HG02642 (cell line): Measurements from ENCODE around the gene PGAM2.

Experiments used
- ATAC-seq: cut with Tn5 transposase; IDR thresholded peaks from one replicate; pipeline ENCODE4 v1.9.1; 2021; ENCODE audit warnings: mild to moderate bottlenecking; ENCODE audit not compliant: unreplicated experiment, poor library complexity

The PGAM2 gene

DNA sequence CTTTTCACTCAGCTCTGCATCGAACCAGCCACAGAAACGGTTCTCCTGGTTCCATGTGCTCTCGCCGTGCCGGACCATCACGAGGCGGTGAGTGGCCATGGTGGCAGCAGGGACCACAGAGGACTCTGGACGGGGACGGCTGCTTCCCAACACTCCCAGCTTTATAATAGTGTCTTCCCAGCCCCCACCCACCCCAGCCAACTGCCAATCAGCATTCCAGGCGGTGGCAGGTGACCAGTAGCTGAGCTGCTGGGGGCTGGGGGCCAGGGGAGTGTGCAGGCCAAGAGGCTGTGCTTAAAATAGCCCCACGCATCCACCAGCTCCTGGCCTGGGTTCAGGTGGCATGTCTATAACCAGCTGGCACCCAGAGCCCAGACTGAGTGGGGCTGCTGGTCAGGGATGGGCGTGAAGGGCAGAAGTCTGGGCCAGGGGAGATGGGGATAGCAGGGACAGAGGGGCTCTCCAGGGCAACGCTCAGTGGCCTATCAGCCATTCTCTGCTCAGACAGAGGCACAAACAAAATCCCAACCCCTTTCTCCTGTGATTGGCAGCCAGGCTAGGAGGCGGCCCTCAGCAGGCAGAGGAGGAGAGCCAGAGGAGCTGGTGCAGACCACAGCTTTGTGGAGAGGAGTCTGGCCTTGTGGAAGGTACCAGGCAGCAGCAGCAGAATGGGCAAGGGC is at the start of gene PGAM2:
PGAM2 (minus strand) TSS at position 137 of the 680 bp plus-strand sequence; CDS start at position 99, 38 bp downstream.
- no peak for ATAC-seq

DNA sequence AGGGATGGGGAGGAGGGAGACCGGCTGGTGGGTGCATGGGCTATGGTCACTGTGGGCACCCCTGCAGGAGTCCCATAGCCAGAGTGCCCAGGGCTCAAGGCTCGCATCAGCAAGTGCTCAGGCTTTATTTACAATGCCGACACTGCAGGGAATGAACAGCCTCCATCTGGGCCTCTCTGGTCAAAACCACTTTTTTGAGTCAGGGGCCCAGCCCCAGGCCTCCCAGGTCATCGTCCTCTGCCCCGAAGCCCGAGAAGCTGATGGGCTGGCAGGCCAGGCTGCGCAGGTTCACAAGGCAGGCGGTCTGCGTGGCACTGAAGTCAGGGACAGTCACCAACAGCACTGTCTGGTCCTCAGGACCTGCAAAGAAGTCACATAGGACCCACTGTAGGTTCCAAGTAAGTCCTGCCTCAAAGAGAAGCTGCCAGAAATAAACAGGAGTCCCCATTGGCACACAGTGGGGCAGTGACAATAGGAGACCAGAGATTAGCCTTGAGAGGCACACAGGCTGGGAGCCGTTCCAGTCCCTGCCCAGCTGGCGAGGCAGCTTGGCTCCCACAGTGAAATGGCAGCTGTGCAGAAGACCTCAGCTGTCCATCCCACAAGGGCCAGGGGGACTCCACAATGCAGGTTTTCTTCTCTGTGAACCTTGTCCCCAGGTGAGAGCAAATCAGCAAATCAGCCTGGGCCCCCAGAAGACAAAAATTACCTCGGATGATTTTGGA is 49.4 kb upstream of the PGAM2 start:
- no peak for ATAC-seq

DNA sequence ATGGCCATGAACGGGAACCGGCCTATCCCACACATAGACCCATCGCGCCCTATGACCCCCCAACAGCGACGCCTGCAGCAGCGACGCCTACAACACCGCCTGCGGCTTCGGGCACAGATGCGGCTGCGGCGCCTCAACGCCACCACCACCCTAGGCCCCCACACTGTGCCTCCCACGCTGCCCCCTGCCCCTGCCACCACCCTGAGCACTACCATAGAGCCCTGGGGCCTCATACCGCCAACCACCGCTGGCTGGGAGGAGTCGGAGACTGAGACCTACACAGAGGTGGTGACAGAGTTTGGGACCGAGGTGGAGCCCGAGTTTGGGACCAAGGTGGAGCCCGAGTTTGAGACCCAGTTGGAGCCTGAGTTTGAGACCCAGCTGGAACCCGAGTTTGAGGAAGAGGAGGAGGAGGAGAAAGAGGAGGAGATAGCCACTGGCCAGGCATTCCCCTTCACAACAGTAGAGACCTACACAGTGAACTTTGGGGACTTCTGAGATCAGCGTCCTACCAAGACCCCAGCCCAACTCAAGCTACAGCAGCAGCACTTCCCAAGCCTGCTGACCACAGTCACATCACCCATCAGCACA is 48.5 kb upstream of the PGAM2 start:
- no peak for ATAC-seq

DNA sequence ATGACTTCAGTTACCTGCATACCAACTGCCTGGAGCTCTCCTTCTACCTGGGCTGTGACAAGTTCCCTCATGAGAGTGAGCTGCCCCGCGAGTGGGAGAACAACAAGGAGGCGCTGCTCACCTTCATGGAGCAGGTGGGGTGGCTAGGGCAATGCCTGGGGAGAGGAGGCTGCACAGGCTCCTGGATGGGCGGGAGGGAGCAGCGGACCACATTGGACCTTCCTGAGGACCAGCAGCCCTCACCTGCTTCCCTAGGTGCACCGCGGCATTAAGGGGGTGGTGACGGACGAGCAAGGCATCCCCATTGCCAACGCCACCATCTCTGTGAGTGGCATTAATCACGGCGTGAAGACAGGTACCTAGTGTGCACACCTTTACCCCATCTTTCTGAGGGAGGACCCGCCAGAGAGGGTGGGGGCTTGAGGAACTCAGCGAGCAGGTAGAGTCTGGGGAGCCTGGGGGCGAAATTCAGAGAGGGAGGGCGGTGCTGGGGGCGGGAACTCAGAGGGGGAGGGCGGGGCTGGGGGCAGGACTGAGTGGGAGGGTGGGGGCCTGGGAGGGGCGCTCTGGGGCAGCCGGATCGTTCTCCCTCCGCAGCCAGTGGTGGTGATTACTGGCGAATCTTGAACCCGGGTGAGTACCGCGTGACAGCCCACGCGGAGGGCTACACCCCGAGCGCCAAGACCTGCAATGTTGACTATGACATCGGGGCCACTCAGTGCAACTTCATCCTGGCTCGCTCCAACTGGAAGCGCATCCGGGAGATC is 47.8 kb upstream of the PGAM2 start:
- ATAC-seq: no peak

DNA sequence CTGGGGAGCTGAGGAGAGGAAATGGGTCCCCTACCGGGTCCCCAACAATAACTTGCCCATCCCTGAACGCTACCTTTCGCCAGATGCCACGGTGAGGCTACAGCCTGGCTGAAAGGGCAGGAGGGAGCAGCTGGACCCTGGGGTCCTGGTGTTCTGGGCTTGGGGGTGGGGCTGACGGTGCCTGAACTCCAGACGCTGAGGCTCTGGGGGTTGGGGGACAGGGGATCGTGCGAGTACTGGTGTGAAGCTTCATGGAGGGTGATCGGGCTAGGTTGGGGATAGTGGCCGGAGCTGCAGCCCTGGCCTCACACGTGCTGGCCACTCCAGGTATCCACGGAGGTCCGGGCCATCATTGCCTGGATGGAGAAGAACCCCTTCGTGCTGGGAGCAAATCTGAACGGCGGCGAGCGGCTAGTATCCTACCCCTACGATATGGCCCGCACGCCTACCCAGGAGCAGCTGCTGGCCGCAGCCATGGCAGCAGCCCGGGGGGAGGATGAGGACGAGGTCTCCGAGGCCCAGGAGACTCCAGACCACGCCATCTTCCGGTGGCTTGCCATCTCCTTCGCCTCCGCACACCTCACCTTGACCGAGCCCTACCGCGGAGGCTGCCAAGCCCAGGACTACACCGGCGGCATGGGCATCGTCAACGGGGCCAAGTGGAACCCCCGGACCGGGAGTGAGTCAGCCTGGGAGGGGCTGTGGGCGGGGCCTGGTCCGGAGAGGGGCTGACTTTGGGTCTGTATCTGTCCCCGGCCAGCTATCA is 47.0 kb upstream of the PGAM2 start:
- no peak for ATAC-seq

DNA sequence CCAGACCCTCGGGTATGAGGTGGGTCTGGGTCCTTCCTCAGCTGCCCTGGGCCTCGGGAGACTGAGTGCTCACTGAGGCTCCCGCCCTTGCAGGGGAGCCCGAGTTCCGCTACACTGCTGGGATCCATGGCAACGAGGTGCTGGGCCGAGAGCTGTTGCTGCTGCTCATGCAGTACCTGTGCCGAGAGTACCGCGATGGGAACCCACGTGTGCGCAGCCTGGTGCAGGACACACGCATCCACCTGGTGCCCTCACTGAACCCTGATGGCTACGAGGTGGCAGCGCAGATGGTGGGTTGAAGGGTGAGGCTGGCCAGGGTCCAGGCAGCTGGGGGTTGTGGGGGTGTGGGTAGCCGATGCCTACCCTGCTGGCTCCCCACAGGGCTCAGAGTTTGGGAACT is 46.4 kb upstream of the PGAM2 start:
- no peak for ATAC-seq

DNA sequence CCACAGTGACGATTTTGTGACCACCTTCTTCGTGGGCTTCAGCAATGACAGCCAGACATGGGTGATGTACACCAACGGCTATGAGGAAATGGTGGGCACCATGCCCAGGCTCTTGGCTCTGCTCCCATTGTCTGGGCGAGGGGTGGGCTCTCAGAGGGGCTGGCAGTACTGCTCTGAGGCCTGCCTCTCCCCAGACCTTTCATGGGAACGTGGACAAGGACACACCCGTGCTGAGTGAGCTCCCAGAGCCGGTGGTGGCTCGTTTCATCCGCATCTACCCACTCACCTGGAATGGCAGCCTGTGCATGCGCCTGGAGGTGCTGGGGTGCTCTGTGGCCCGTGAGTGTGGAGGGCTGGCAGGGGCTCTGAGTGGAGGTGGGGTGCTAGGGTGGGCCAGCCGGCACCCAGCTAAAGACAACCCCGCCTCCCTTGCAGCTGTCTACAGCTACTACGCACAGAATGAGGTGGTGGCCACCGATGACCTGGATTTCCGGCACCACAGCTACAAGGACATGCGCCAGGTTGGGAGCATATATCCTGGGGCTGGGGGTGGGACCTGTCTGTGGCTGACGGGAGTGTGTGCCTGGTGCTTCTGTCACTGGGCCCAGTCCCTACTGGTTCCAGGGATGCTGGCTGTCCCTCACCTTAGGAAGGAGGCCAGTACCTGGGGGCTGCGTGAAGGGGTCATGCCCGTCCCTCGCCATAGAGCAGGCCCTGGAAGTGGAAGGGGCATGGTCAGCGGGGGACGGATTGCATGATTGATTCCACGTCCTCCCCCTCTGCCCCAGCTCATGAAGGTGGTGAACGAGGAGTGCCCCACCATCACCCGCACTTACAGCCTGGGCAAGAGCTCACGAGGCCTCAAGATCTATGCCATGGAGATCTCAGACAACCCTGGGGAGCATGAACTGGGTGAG is 45.6 kb upstream of the PGAM2 start:
- no peak for ATAC-seq

DNA sequence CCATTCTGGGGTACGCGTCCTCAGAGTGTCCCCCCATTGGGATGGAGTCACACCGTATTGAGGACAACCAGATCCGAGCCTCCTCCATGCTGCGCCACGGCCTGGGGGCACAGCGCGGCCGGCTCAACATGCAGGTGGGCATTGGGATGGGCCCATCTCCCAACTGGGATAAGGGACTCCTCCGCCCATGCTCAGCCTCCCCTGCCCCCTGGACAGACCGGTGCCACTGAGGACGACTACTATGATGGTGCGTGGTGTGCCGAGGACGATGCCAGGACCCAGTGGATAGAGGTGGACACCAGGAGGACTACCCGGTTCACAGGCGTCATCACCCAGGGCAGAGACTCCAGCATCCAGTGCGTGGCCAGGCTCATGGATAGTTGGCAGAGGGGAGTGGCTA is 44.6 kb upstream of the PGAM2 start:
- ATAC-seq: no peak

DNA sequence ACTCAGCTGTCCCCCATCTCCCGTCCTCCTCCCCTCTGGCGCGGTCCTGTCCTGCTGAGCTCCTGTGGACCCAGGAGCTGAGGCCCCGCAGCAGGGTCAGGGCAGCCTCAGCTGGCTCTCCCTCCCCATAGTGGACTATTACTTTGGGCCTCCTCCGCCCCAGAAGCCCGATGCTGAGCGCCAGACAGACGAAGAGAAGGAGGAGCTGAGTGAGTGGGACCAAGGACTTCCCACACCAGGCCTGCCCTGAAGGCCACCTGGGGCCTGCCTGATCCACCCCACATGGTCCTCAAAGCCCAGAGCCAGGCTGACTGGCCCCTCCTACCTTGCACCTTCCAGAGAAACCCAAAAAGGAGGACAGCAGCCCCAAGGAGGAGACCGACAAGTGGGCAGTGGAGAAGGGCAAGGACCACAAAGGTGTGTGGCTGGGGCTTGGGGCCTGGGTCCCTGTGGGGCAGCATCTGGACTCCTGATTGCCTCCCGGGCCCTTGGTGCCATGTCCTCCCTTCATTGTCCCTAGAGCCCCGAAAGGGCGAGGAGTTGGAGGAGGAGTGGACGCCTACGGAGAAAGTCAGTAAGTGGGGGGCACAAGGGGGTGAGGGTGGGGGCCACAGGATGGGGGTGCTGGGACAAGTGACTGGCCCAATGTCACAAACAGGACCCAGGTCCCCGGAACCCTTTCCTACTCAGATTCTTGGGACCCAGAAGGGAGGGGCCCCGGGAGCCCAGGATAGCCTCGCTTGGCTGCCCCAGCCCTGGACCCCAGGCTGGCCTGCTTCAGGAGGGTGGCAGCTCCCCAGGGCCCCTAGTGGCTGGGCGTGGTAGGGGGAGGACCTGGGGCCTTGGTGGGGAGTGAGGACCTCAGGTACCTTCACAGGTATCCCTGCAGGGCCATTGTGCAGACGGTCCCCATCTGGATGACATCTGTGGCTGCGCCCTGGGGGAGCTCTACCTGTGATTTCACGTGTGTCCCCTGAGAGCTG is 43.7 kb upstream of the PGAM2 start:
- ATAC-seq: no peak

DNA sequence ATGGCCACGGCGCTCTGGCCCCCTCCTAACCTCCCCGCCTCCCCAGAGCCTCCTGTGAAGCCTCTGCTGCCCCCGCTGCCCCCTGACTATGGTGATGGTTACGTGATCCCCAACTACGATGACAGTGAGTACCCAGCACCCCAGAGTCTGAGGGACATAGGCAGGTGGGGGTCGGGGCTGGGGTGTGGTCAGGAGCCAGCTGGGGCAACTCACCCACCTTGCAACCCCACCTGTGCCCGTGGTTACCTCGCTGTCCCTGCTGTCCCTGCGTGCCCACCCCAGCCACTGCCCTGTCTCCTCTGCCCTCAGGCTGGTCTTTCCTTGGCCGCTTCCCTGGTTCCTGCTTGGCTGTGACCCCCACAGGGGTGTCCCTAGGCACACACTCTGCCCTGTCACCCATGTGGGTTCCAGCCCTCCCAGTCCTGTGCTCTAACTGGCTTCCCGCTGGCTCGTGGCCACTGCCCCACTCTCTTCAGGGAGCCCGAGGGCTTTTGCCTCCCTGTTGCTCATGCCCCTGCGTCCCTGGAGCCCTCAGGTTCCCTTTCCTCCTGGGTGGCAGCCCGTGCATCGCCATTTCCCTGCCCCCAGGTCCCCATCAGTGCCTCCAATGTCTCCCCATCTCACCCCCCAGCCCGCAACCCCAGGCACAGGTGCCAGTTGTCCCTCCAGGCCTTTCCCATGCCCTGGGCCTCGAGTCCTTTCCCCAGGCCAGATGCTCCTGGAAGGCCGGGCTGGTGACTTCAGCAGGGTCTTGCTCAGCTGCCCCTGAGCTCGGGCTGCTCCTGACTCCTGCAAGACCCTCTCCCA is 42.8 kb upstream of the PGAM2 start:
- ATAC-seq: no peak

DNA sequence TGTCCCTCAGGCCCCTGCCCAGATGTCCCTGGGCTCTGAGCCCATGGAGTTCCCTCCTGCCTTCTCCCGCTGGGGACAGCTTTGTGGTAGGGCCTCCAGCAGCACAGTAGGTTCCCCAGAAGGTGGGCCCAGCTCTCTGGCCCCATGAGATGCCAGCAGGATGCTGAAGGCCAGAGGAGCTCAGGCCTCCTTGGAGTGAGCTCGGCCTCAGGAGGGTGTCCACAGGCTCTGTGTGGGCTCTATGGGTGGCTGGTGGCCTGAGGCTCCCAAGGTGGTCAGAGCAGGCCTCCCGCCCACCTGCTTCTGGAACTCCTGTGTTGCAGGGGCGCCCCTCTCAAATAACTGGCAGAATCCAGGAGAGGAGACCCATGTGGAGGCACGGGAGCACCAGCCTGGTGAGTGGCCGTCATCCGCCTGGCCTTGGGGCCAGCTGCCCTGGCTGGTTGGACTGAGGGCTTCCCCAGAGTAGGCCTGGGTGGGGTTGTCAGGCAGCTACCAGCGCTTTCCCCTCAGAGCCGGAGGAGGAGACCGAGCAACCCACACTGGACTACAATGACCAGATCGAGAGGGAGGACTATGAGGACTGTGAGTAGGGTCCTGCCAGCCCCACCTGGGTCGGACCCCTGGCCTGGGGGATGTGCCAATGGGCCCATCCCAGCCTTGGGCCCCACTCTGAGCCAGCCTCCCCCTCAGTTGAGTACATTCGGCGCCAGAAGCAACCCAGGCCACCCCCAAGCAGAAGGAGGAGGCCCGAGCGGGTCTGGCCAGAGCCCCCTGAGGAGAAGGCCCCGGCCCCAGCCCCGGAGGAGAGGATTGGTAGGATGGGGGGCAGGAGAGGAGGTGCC is 42.0 kb upstream of the PGAM2 start:
- no peak for ATAC-seq

DNA sequence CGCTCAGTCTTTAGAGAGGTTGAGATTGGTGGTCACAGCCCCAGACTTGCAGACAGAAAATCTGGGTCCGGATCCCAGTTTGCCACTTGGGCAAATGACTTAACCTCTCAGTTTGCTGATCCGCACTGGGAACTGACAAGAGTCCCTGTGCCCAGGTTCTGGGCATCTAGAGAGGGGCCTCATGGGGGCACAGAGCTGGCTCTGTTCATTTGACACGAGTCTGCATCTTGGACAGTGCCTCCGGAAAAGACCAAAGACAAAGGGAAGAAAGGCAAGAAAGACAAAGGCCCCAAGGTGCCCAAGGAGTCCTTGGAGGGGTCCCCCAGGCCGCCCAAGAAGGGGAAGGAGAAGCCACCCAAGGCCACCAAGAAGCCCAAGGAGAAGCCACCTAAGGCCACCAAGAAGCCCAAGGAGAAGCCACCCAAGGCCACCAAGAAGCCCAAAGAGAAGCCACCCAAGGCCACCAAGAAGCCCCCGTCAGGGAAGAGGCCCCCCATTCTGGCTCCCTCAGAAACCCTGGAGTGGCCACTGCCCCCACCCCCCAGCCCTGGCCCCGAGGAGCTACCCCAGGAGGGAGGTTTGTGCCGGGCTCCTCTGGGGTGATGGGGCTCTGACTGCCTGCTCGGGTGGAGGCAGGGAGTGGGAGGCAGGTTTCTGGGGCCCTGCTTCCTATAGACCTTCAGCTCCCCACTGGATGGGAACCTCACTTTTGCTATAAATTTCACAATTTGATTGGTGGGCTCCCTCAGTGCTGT is 41.1 kb upstream of the PGAM2 start:
- ATAC-seq: no peak

DNA sequence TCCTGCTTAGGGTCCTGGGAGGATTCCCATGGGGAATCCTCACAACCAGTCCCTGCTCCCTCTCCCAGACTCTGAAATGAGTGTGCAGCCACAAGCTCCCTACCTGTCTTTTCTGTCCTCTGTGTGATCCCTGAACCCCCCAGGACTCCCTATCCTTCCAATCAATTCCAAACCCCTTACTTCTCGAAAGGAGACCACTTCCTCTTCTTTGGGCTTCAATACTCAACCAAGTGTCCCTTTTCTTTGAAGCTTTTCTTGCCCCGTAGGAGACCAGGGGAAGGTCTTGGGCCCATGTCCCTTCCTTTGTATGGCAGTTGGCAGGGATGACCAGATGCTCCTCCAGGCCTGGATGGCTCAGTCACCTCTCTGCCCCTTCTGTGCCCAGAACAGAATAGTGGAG is 40.5 kb upstream of the PGAM2 start:
- no peak for ATAC-seq

DNA sequence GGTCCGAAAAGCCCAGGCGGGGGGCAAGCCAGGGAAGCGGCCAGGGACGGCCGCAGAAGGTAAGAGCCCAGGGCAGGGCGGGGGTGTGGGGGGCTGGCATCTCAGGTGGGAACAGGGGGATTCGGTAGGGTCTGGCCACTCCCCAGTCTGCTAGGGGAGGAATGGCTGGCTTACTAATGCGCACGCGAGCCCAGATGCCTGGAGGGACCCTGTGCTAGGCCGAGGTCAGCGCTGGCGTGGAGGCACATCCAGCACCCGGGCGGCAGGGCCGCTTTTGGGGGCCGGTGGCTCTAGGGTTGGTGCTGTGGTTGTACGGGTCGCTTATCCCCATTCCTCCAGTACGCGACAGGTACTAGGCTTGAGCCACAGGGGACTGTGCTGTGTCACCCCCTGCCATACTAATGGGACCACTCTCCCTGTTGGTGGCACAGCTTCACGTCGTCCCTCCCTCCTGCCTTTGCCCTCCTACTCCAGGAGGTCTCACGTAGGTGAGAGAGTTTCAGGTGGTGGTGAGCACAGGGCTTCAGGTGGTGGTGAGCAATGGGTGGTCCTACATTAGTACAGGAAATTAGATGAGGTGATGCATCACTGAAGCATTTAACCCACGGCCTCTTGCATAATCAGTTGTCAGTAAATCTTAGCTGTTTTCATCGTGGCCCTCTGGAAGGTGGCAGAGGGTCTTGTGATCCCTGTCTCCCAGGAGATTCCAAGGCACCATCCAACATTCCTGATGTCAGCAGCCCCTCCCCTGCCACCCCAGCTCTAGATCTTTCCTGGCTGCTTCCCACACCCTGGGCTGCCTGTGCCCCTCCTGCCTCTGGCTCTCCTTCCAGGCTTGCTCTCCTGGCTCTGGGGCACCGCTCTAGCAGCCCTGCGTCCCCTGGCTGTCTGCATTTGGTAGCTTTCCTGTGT is 39.7 kb upstream of the PGAM2 start:
- no peak for ATAC-seq
